Endothelial cell of umbilical vein (primary cell): ENCODE data around the gene TRIM2. TPM values are rescaled to one million over a fixed set of nuclear protein-coding genes. Genes with fewer than 3 reads are reported as not detected.

ENCODE experiments used
- BruUV-seq: library from RNA; stranded (reverse); fragments of 400-500 nt; replicated peaks from 2 replicates; lab custom pipeline; 2021; lab: Mats Ljungman, UMichigan
- CTCF ChIA-PET: fragments of 300-600, 350-600 bp; sonication (Branson Sonifier 250); formaldehyde crosslinking; loops from one replicate; lab custom pipeline; 2021; ENCODE audit warnings: antibody characterized with exemption, inconsistent platforms; lab: Charles Lee
- POLR2A ChIA-PET: fragments of 300-600, 350-600 bp; sonication (Branson Sonifier 250); formaldehyde crosslinking; loops from one replicate; lab custom pipeline; 2021; ENCODE audit warnings: antibody characterized with exemption, inconsistent platforms; lab: Charles Lee
- DNase-seq: peaks from one replicate; pipeline ENCODE4 v3.0.0-alpha.2; 2011; ENCODE audit warnings: low read depth, low spot score
- FAIRE-seq: peaks from 2 replicates; lab custom pipeline; 2011; peaks lifted over from hg19 to GRCh38; lab: Jason Lieb, UNC
- H2AFZ ChIP-seq: 2 replicates; pipeline ENCODE4 v1.6.0; 2012; ENCODE audit warnings: low read depth, low read length, control low read depth, inconsistent platforms
- H3K27ac ChIP-seq: 2 replicates; pipeline ENCODE4 v1.5.1; 2011; ENCODE audit warnings: low read depth, mild to moderate bottlenecking, control low read depth, low read length, moderate library complexity; ENCODE audit not compliant: insufficient read depth
- H3K27me3 ChIP-seq, 2 experiments: 2 replicates each; pipeline versions ENCODE4 v1.6.0 to v1.6.1; 2011; ENCODE audit warnings: low read length in 2 of 2, mixed read lengths in 1 of 2; ENCODE audit not compliant: control insufficient read depth in 2 of 2, insufficient read depth in 2 of 2
- H3K36me3 ChIP-seq, 2 experiments: 2 replicates in 1 of 2; 3 replicates in 1 of 2; pipeline ENCODE4 v1.5.1; 2011; ENCODE audit warnings: low read length in 2 of 2, mild to moderate bottlenecking in 1 of 2, moderate library complexity in 1 of 2; ENCODE audit not compliant: control insufficient read depth in 2 of 2, insufficient read depth in 2 of 2; ENCODE audit errors: extremely low read depth in 1 of 2
- H3K4me1 ChIP-seq: 3 replicates; pipeline ENCODE4 v1.5.1; 2011; ENCODE audit warnings: mild to moderate bottlenecking, low read length; ENCODE audit not compliant: control insufficient read depth, insufficient read depth; ENCODE audit errors: extremely low read depth
- H3K4me2 ChIP-seq: 2 replicates; pipeline ENCODE4 v1.6.1; 2011; ENCODE audit warnings: low read length, control low read depth, mixed read lengths; ENCODE audit not compliant: insufficient read depth
- H3K4me3 ChIP-seq, 3 experiments: fragments of 200-600 bp in 1 of 3; sonication (generic), shearing (Covaris generic) in 1 of 3; replicated peaks in 1 of 3; 2 replicates each; pipeline ENCODE4 v1.5.1; 2011 to 2016; ENCODE audit warnings: control low read depth in 3 of 3, low read length in 3 of 3, mild to moderate bottlenecking in 2 of 3, inconsistent platforms in 1 of 3, low read depth in 1 of 3, moderate library complexity in 1 of 3; ENCODE audit not compliant: insufficient read depth in 1 of 3
- H3K79me2 ChIP-seq: 2 replicates; pipeline ENCODE4 v1.6.0; 2012; ENCODE audit warnings: low read length, inconsistent platforms; ENCODE audit not compliant: control insufficient read depth, insufficient read depth
- H3K9ac ChIP-seq: replicated peaks from 2 replicates; pipeline ENCODE3; 2011; ENCODE audit warnings: low read length, control low read depth; ENCODE audit not compliant: insufficient read depth; ENCODE audit errors: extremely low read depth
- H3K9me1 ChIP-seq: replicated peaks from 3 replicates; pipeline ENCODE4 v1.6.0; 2011; ENCODE audit warnings: mild to moderate bottlenecking, low read length; ENCODE audit not compliant: control insufficient read depth, insufficient read depth; ENCODE audit errors: extremely low read depth
- H3K9me3 ChIP-seq: replicated peaks from 2 replicates; pipeline ENCODE4 v1.5.1; 2012; ENCODE audit warnings: low read length, inconsistent platforms; ENCODE audit not compliant: control insufficient read depth, insufficient read depth
- H4K20me1 ChIP-seq: replicated peaks from 2 replicates; pipeline ENCODE3; 2011; ENCODE audit warnings: mild to moderate bottlenecking, low read length; ENCODE audit not compliant: control insufficient read depth, insufficient read depth; ENCODE audit errors: extremely low read depth
- EZH2 ChIP-seq: IDR thresholded peaks from 2 replicates; pipeline ENCODE4 v1.6.1; 2012; ENCODE audit warnings: borderline replicate concordance, low read depth, mild to moderate bottlenecking, moderate library complexity, low read length, inconsistent platforms; ENCODE audit not compliant: severe bottlenecking
- FOS ChIP-seq: IDR thresholded peaks from 2 replicates; pipeline ENCODE4 v1.6.1; 2011; ENCODE audit warnings: mild to moderate bottlenecking, low read length, moderate library complexity, borderline replicate concordance; ENCODE audit not compliant: insufficient read depth
- GATA2 ChIP-seq: IDR thresholded peaks from 2 replicates; pipeline ENCODE4 v1.7.0; 2011; ENCODE audit warnings: low read depth, mild to moderate bottlenecking, moderate library complexity, mixed read lengths, low read length; ENCODE audit not compliant: insufficient read length, insufficient read depth
- JUN ChIP-seq: IDR thresholded peaks from 2 replicates; pipeline ENCODE4 v1.6.1; 2011; ENCODE audit warnings: borderline replicate concordance, low read depth; ENCODE audit not compliant: insufficient read length, insufficient read depth
- MYC ChIP-seq: IDR thresholded peaks from one replicate; pipeline ENCODE4 v1.6.1; 2011; ENCODE audit warnings: mild to moderate bottlenecking, low read depth, low read length
- POLR2A ChIP-seq: IDR thresholded peaks from 2 replicates; pipeline ENCODE4 v1.6.1; 2012; ENCODE audit warnings: low read depth, mild to moderate bottlenecking, control low read depth, low read length
- POLR2AphosphoS5 ChIP-seq: IDR thresholded peaks from 2 replicates; pipeline ENCODE4 v1.6.1; 2012; ENCODE audit warnings: low read depth, mild to moderate bottlenecking, control low read depth, low read length, moderate library complexity; ENCODE audit not compliant: insufficient read depth
- dilution Hi-C: fragments of 300-500 bp; cut with MboI; formaldehyde crosslinking; loops from one replicate; pipeline ENCODE4 v1.15.0; 2019; ENCODE audit warnings: low sequenced_read_pairs; ENCODE audit not compliant: extremely low pct_ligation_motif_present
- intact Hi-C: fragments of 100-400 bp; cut with micrococcal nuclease; formaldehyde crosslinking; loops from one replicate; pipeline ENCODE4 v1.10.0; 2022
- polyA plus RNA-seq, 4 experiments: library from polyadenylated mRNA; depleted of rRNA in 3 of 4; stranded (reverse) in 3 of 4; unstranded in 1 of 4; fragments of >200 nt; gene quantifications; 2 replicates each; pipeline versions ENCODE4 v1.2.1 to v1.2.3, GENCODE V29; 2011 to 2012; ENCODE audit warnings: missing spikeins in 1 of 4
- total RNA-seq: library from RNA; stranded (reverse); gene quantifications from 2 replicates; pipeline ENCODE4 v1.2.3, GENCODE V29; 2021
- TF ChIP-seq, protein P1 (sequence below), 2 donors: IDR thresholded peaks; 1 replicate in 1 of 2; 2 replicates in 1 of 2; pipeline ENCODE4 v1.5.1; 2011; ENCODE audit warnings: low read length in 2 of 2, mild to moderate bottlenecking in 2 of 2, moderate library complexity in 2 of 2, control low read depth in 1 of 2, inconsistent platforms in 1 of 2, low read depth in 1 of 2; ENCODE audit not compliant: insufficient read depth in 1 of 2; ENCODE audit errors: extremely low read depth in 1 of 2
- TF ChIP-seq, protein P2 (sequence below): IDR thresholded peaks from 2 replicates; pipeline ENCODE4 v1.6.1; 2011; ENCODE audit not compliant: insufficient read depth, insufficient read length

The TRIM2 gene
- total and polyA plus RNA-seq, 2 donors (not counting 3 experiments of a cell fraction or from before 2014, with no cell fraction given): 6.8 to 19.7 TPM

DNA sequence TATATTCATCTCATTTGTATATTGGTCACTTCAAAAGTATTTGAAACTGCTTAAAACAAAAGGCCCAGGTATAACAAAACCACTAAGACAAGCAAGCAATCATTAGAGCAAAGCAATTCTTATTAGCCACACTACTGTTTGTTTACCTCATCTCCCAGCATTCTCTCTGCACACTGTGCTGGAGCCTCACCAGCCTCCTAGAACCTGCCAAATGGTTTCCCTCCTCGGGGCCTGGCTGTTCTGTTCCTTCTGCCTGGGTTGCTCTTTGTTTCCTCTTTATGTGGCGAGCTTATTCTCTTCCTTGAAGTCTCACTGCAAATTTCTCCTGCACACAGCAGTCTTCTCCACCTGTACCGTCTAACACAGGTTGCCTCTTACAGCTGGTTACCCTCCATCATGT lies 72.7 kb downstream of the TRIM2 start:
- Histone ChIP-seq H3K27me3 (no peaks in the 10 kb centered on the region), H3K27ac (no peak overlapping the region), H3K9me1 (no peaks in the 10 kb centered on the region), H3K79me2 (no peaks in the 10 kb centered on the region), H3K4me1 (no peaks in the 10 kb centered on the region), H3K9ac (no peak overlapping the region), H2AFZ (no peak overlapping the region), H3K4me3 (no peak overlapping the region), H4K20me1 (no peaks in the 10 kb centered on the region), H3K36me3 (no peaks in the 10 kb centered on the region), H3K4me2 (no peak overlapping the region), H3K9me3 (no peaks in the 10 kb centered on the region)
- POLR2A ChIA-PET: no interaction called here
- DNase-seq (no peak), FAIRE-seq (no peak)
- CTCF ChIA-PET: interaction anchor here (1.1 to 2.0 kb wide), 3 partner anchors 18 to 134 kb away, joined by 3 to 6 read pairs (median 3); no protein-coding TSS in a partner anchor
- TF ChIP-seq, protein P1, sequence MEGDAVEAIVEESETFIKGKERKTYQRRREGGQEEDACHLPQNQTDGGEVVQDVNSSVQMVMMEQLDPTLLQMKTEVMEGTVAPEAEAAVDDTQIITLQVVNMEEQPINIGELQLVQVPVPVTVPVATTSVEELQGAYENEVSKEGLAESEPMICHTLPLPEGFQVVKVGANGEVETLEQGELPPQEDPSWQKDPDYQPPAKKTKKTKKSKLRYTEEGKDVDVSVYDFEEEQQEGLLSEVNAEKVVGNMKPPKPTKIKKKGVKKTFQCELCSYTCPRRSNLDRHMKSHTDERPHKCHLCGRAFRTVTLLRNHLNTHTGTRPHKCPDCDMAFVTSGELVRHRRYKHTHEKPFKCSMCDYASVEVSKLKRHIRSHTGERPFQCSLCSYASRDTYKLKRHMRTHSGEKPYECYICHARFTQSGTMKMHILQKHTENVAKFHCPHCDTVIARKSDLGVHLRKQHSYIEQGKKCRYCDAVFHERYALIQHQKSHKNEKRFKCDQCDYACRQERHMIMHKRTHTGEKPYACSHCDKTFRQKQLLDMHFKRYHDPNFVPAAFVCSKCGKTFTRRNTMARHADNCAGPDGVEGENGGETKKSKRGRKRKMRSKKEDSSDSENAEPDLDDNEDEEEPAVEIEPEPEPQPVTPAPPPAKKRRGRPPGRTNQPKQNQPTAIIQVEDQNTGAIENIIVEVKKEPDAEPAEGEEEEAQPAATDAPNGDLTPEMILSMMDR (IDR thresholded peaks at IDR 0.05; ENCODE audit: extremely low read depth in 1 of 2, insufficient read depth in 1 of 2, low read depth in 1 of 2, low read length in 2 of 2): no peak
- TF ChIP-seq EZH2 (no peak), POLR2A (no peak), POLR2AphosphoS5 (no peak), MYC (no peak), JUN (no peak)
- dilution Hi-C loops (no loop called here), intact Hi-C loops (no loop called here)
- BruUV-seq: no TSS peak

DNA sequence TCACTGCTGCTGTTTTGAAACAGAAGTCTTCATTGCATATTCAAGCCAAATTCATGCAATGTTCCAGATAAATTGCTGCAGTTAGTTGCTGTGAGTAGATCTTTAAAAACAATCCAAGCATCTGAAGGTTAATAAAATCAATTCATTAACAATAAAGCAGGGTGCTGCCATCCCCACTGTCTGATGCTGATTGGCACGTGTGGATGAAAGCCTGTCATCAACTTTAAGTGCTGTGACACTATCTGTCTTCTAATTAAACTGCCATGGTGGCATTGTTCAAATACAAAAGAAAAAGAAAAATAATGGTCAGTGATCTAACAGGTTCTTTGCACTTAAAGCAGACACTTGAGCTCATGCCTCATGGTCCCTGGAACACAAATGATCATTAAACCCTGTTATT lies 77.2 kb downstream of the TRIM2 start:
- CTCF ChIA-PET: interaction anchor here (1.7 kb wide), 1 partner anchor 10 kb away, joined by 7 read pairs; no protein-coding TSS in a partner anchor
- Histone ChIP-seq H3K79me2 (no peaks in the 10 kb centered on the region), H3K36me3 (no peaks in the 10 kb centered on the region), H4K20me1 (no peaks in the 10 kb centered on the region), H3K4me3 (no peak overlapping the region), H3K4me1 (no peaks in the 10 kb centered on the region), H3K9me1 (no peaks in the 10 kb centered on the region), H3K27me3 (no peaks in the 10 kb centered on the region), H2AFZ (no peak overlapping the region), H3K9me3 (no peaks in the 10 kb centered on the region), H3K4me2 (no peak overlapping the region), H3K27ac (no peak overlapping the region), H3K9ac (no peak overlapping the region)
- POLR2A ChIA-PET: no interaction called here
- BruUV-seq: no TSS peak
- intact Hi-C loops (no loop called here), dilution Hi-C loops (no loop called here)
- TF ChIP-seq, protein P1 (IDR thresholded peaks at IDR 0.05; ENCODE audit: extremely low read depth in 1 of 2, insufficient read depth in 1 of 2, low read depth in 1 of 2, low read length in 2 of 2): no peak
- TF ChIP-seq GATA2 (no peak), EZH2 (no peak), POLR2A (no peak), JUN (no peak), FOS (no peak), POLR2AphosphoS5 (no peak), MYC (no peak)
- TF ChIP-seq, protein P2, sequence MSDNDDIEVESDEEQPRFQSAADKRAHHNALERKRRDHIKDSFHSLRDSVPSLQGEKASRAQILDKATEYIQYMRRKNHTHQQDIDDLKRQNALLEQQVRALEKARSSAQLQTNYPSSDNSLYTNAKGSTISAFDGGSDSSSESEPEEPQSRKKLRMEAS: no peak
- no peak for FAIRE-seq
- no peak for DNase-seq
